ENCODE data around the gene PDE11A.

Gene PDE11A

GRCh38 chr2:177916342-177916741 lies 156.2 kb downstream of the PDE11A start:
- DNase-seq = no peak

GRCh38 chr2:177914247-177914646 lies 158.3 kb downstream of the PDE11A start:
- DNase-seq = no peak

GRCh38 chr2:177909962-177910361 lies 162.6 kb downstream of the PDE11A start:
- DNase-seq = no peak

DNA sequence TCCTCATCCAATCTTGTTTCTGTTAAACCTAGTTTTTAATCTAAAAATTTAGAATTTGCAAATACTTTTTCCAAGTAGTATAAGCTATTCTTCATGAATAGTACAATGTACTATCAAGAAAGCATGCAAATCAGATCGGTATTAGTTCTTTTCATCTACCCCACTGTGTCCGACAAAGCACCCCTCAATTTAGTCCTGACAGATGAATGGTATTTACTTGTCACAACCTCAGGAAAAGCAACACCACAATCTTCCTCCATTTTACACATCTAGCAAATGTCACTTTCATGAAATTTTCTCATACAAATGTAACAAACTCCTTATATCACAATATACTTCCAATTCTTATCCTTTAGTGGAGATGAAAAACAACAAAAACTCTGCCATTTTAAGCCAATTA lies 163.8 kb downstream of the PDE11A start:
- DNase-seq = no peak

DNA sequence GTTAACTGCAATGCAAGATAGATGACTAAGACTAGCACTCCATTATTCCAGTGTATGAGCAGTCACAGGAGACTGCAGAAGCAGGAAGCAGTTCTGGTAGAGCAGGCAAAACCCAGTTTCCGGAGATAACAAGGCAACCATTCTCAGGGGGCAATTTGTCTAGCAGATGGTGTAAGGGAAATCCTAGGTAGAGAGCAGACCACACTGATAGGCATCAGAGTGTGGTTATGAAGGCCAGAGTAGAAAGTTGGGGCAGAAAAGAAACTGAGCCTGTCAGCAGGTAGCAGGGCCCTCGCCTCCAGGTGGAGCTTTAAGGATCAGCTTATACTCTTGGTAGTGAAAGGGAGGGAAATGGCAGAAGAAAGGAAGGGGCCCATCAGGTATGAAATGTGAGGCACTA lies 164.4 kb downstream of the PDE11A start:
- DNase-seq = no peak

DNA sequence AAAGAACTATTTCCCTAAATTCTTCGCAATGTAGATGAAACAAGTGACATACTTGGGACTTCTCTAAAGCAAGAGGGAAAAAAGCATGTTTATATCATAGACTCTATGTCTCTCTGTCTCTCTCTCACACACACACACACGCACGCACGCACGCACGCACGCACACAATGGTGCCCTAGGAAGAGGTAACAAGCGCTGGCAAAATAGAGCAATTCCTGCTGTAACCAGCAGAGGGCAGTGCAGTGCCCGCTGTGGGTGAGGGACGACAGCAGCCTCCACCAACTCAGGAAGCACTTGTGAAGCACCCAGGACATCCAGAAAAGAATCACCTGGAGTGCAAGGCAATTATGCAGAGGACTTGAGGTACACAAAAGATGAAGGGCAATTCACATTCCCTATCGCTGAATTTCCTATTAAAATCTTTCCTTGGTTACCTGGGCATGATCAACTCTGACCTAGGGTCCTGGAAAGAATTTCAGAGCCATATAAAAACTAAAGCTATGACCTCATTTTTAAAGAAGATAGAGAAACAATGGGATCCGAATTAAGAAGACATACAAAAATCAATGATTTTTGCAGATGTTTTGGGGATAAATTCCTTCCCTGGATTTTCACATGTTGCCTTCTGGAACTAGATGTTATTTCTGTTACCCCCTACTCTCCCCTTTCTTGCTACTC lies 166.4 kb downstream of the PDE11A start:
- peak; percentile 79 for DNase-seq

DNA sequence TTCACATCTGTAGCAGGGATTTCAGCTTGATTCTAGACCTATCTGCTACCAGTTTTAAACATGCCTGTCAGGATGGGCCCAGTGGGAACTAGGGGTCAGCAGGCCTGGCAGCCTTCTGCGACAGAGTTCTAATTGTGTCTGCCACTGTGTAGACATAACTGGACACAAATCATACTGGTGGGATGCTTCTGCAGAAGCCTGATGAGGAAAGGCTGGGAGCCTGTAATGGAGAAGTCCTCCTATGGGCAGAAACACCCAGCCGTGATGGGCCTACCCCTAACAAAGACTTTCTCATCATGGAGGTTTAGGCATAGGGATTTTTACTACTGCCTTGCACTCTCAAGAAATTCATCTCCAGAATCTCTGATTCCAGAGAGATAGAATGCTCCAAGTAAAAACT lies 166.9 kb downstream of the PDE11A start:
- no peak for DNase-seq

DNA sequence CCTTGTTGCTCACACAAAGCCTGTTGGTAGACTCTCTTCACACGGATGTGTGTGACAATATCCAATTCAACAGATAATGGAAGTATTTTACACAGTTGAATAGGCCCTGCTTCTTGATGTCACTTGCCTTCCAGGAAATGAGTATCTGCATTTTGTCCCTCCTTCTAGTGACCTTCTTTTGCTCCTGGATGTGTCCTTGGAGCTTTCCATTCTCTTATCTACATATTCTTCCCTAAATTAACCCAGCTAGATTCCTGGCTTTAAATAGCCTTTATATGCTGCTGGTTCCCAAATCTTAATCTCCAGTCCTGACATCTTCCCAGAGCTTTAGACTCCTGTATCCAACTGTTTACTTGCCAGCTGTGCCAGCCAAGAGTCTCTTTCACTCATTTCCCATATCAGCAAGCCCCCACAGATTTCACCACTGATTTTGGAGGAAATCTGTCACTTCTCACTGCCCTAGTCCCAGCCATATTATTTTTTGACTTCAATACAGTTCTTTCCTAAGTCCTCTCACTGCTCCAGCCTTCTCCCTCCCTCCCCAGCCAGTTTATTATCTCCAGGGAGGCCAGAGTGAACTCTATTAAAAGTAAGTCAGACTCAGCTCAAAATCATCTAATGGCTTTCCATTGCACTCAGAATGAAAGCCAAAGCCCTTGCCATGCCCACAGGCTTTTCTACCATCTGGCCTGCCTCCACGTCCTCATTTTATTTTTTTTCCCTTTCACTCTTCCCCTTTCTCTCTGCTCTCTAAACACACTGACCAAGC lies 170.0 kb downstream of the PDE11A start:
- DNase-seq = no peak

- no peak for DNase-seq
Observed at GRCh38 chr2:177900082-177900481, 172.5 kb downstream of the PDE11A start.

GRCh38 chr2:177897278-177897677 lies 175.3 kb downstream of the PDE11A start:
- no peak for DNase-seq

GRCh38 chr2:177896587-177896986 lies 176.0 kb downstream of the PDE11A start:
- DNase-seq = no peak

GRCh38 chr2:177894546-177894945 lies 178.0 kb downstream of the PDE11A start:
- no peak for DNase-seq

- DNase-seq = no peak
Observed at GRCh38 chr2:177893880-177894279, 178.7 kb downstream of the PDE11A start.

DNA sequence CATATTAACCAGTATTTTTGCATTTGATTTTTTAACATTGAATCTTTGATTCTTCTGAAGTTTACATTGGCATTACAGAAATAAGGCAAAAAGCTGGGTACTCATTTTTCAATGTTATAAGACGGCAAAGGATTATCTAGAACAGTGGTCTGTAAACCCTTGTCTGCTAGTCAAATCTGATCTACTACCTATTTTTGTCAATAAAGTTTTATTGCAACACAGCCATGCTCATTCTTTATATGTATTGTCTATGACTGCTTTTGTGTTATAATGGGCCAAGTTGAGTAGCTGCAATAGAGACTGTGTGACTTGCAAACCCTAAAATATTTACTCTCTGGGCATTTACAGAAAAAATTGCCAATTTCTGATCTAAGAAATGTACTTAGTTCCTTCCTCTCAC lies 181.0 kb downstream of the PDE11A start:
- no peak for DNase-seq

DNA sequence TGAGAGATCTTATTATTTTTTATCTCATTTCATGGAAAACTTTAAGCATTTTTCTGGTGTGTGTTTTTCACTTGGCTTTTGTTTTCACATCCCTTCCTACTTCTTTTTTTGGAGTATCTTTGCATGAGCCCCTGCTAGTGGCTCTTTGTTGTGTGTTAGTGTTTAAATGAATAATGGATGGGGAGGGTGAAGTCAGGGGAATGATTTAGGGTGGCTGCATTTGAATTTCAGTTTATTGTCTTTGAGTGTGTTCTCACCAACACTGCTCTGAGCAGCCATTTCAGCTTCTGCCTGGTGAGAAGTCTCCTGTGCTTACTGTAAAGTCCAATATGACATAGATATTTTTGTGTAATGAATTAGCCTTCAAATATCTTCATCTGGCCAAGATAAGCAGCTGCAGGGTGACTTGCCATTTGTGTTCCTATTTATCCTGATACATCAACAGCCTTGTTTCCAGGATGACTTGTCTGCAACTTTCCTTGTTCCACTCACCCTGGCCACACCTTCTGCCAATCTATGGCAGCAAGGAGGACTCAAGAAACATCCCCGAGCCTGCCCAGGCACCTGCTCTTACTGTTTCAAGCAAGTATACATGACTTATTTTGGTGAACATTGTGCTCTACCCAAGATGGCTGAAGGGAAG lies 182.6 kb downstream of the PDE11A start:
- DNase-seq = no peak

GRCh38 chr2:177888581-177888980 lies 184.0 kb downstream of the PDE11A start:
- DNase-seq = no peak

DNA sequence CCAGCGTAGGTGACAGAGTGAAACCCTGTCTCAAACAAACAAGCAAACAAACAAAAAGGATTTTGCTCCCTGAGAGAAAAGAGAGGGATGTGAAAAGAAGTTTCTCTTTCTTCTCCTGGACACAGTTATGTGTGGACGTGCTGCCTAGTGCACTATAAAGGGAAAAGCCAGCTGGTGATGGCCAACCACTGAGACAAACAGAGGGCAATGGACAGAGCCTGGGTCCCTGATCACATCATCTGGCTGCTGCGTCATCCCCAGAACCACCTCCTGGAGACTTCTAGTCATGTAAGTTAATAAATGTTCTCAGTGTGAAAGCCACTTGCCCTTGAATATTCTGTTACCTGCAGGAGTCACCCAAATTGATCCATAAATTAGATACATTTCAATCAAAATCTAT lies 184.9 kb downstream of the PDE11A start:
- no peak for DNase-seq

DNA sequence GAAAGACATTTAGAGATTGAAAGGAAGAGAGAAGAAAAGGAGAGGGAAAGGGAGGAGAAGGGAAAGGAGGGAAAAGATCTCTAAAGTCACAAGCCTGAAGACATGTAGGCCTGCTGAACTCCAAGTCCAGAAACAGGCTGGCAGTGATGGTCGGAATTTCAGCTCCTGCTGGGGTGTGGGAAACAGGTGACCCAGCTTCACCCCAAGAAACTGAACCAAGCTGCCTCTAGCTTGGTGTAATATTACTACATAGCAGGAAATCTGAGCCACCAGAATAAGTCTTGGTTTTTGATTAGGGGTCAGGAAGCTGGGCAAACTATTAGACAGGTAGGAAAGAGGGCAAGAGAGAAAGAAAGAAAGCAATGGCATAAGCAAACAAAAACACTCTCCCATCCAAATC lies 185.8 kb downstream of the PDE11A start:
- no peak for DNase-seq

- no peak for DNase-seq
Observed at GRCh38 chr2:177885828-177886466, 186.6 kb downstream of the PDE11A start.

DNA sequence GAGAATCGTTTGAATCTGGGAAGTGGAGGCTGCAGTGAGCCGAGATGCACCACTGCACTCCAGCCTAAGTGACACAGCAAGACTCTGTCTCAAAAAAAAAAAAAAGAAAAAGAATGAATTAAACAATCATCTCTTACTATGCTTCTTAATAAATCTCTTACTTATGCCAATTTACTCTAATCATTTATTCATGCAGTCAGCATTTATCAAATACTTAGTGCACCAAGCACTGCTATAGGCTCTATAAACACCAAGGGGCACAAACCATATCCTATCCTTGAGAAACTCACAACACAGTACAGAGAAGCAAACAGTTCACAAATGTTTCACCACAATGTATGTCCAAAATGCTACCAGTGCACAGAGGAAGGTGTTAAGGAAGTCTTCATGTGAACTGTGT lies 189.4 kb downstream of the PDE11A start:
- DNase-seq = no peak

DNA sequence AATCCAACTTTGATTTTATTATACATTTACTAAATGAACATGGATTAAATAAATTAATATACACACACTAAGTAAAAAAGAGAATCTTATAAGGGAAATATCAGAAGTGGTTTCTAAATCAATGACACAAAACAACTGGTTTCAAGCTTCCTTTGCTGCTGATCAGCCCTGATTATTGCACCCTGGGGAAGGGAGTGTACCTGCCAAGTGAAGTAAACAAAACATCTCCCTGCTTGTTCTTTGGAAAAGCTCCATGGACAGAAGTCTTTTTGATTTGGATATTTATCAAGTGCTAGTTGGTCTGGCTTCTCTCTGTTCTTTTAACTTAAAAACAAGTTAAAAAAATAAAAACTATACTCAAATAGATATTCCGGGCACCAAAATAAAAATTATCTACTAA lies 190.1 kb downstream of the PDE11A start:
- no peak for DNase-seq

DNA sequence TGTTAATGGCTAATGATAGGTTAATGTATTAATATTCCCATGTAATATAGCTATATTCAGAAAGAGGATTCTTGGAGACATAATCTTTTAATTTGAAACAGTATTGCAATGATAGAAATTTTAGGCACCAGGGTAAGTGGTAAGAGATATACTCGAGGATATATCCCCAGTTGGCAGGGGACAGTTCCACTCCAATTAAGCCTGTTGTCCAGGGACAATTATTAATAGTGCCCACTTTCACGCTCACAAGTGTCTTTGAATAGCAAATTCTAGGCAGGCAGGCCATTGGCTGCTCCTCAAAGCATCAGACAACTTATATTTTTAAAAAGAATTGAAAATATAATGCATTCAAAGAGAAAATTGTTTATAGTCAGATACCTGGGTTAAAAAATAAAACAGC lies 190.7 kb downstream of the PDE11A start:
- no peak for DNase-seq

DNA sequence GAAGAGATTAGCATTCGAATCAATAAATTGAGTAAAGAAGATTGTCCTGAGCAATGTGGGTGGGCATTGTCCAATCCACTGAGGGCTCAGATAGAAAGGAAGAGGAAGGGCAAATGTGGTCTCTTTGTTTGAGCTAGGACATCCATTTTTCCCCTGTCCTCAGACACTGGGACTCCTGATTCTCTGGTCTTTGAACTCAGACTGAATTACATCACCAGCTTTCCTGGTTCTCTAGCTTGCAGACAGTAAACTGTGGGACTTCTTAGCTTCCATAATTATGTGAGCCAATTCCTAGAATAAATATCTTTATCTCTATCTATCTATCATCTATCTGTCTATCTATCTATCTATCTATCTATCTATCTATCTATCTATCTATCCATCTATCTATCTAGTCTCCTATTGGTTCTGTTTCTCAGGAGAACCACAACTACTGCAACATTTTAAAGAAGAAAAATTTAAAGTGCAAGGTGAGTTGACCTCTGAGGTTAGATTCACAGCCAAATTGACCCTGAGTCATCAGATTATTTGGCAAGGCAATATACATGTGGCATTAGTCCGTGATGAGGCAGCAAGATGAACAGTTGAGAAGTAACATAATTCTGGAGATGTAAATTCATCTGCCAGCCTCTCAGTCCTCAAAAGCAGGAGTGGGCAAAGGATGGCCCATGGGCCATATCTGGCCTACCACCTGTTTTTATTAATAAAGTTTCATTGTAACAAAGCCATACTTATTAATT lies 191.4 kb downstream of the PDE11A start:
- no peak for DNase-seq
